ENCODE data around the gene HM13.
"Not testable (repeated sequence)": the region's sequence is repeated elsewhere in the genome, so short reads cannot be mapped to it uniquely, and the experiment has no call there.

HM13 gene

GRCh38 chr20:31535298-31535697 is 21.1 kb downstream of the HM13 start:
- no peak for DNase-seq (ENCODE audit: extremely low spot score)
- TF ChIP-seq CTCF (IDR thresholded peaks at IDR 0.05; ENCODE audit: control extremely low read depth, extremely low read depth, low read depth, missing control alignments), result no peak
- ChIA-PET CTCF (interaction anchor here (1.1 kb wide), 1 partner anchor 34 kb away, joined by 3 read pairs; no protein-coding TSS in a partner anchor), POLR2A (no interaction called here)

GRCh38 chr20:31536575-31536974 is 22.3 kb downstream of the HM13 start:
- DNase-seq (ENCODE audit: extremely low spot score), result no peak
- CTCF ChIA-PET, result interaction anchor here (0.7 to 2.4 kb wide), 7 partner anchors 10 to 98 kb away, joined by 3 to 9 read pairs (median 5); partner anchors contain the start of gene HM13
- POLR2A ChIA-PET, result no interaction called here
- TF ChIP-seq CTCF (IDR thresholded peaks at IDR 0.05; ENCODE audit: control extremely low read depth, extremely low read depth, low read depth, missing control alignments), result no peak

GRCh38 chr20:31537116-31537871 is 23.1 kb downstream of the HM13 start:
- DNase-seq (ENCODE audit: extremely low spot score), result no peak
- no peak for TF ChIP-seq CTCF (IDR thresholded peaks at IDR 0.05; ENCODE audit: control extremely low read depth, extremely low read depth, low read depth, missing control alignments)
- POLR2A ChIA-PET, result no interaction called here
- CTCF ChIA-PET, result interaction anchor here (0.7 to 2.4 kb wide), 10 partner anchors 9 to 97 kb away, joined by 3 to 9 read pairs (median 5); partner anchors contain the start of gene HM13

GRCh38 chr20:31537890-31538289 is 23.6 kb downstream of the HM13 start:
- CTCF ChIA-PET, result interaction anchor here (0.8 to 2.4 kb wide), 11 partner anchors 9 to 97 kb away, joined by 3 to 9 read pairs (median 5); partner anchors contain the start of gene HM13
- no peak for DNase-seq (ENCODE audit: extremely low spot score)
- no peak for TF ChIP-seq CTCF (IDR thresholded peaks at IDR 0.05; ENCODE audit: control extremely low read depth, extremely low read depth, low read depth, missing control alignments)
- POLR2A ChIA-PET, result no interaction called here

GRCh38 chr20:31538326-31538725 is 24.1 kb downstream of the HM13 start:
- ChIA-PET CTCF (interaction anchor here (0.8 to 2.4 kb wide), 11 partner anchors 13 to 97 kb away, joined by 3 to 9 read pairs (median 4); partner anchors contain the start of gene HM13), POLR2A (no interaction called here)
- DNase-seq (ENCODE audit: extremely low spot score), result no peak
- no peak for TF ChIP-seq CTCF (IDR thresholded peaks at IDR 0.05; ENCODE audit: control extremely low read depth, extremely low read depth, low read depth, missing control alignments)

GRCh38 chr20:31539636-31540035 is 25.4 kb downstream of the HM13 start:
- POLR2A ChIA-PET; DNase-seq (ENCODE audit: extremely low spot score): not testable (repeated sequence)
- CTCF ChIA-PET, result interaction anchor here (1.2 to 3.3 kb wide), 6 partner anchors 12 to 95 kb away, joined by 3 to 17 read pairs (median 5); partner anchors contain the start of gene DEFB124

GRCh38 chr20:31540406-31540805 is 26.2 kb downstream of the HM13 start:
- POLR2A ChIA-PET, result no interaction called here
- no peak for DNase-seq (ENCODE audit: extremely low spot score)
- TF ChIP-seq CTCF (IDR thresholded peaks at IDR 0.05; ENCODE audit: control extremely low read depth, extremely low read depth, low read depth, missing control alignments), result no peak
- CTCF ChIA-PET, result interaction anchor here (1.2 to 3.3 kb wide), 3 partner anchors 17 to 72 kb away, joined by 4 to 17 read pairs (median 7); partner anchors contain the start of gene DEFB124

All from GM10248 (cell line).